Motor neuron (in vitro differentiated cells): Measurements from ENCODE around the gene EVI2B. TPM values are rescaled to one million over a fixed set of nuclear protein-coding genes. Genes with fewer than 3 reads are reported as not detected.
"Not testable (repeated sequence)": the region's sequence is repeated elsewhere in the genome, so short reads cannot be mapped to it uniquely, and the experiment has no call there.

Experiments
- ATAC-seq, 8 experiments: fragments of 200-7000 bp; cut with Tn5 transposase; replicated peaks in 6 of 8; 2 replicates each; pipeline ENCODE4 v1.8.0; 2021; ENCODE audit warnings: mild to moderate bottlenecking in 8 of 8, moderate library complexity in 8 of 8
- H3K27ac ChIP-seq, 2 donors: fragments of 250-450 bp; sonication (Bioruptor Pico); 2 replicates each; pipeline ENCODE4 v1.9.0; 2021; ENCODE audit warnings: antibody characterized with exemption in 2 of 2, mild to moderate bottlenecking in 2 of 2, moderate library complexity in 1 of 2
- H3K4me1 ChIP-seq, 2 donors: fragments of 250-450 bp; sonication (Bioruptor Pico); replicated peaks in 1 of 2; 2 replicates each; pipeline ENCODE4 v1.6.1; 2021; ENCODE audit warnings: antibody characterized with exemption in 2 of 2, mild to moderate bottlenecking in 2 of 2, moderate library complexity in 1 of 2
- H3K4me3 ChIP-seq, 5 donors: fragments of 250-450 bp; sonication (Bioruptor Pico); 2 replicates each; pipeline ENCODE4 v1.9.0; 2021; ENCODE audit warnings: antibody characterized with exemption in 5 of 5, mild to moderate bottlenecking in 5 of 5, moderate library complexity in 4 of 5
- WGBS, 10 experiments: fragments of 450-650 bp; shearing (Covaris generic); methylation state at CpG; one replicate each; pipeline ENCODE4 v1.0.0; 2022; 5-methylcytosine and 5-hydroxymethylcytosine counted together
- in situ Hi-C, 9 experiments: fragments of 400-800 bp; cut with MboI; loops; one replicate each; pipeline ENCODE4 v1.15.0; 2021; ENCODE audit warnings: low sequenced_read_pairs in 9 of 9, low pct_unique_long_range_greater_than_20kb in 2 of 9; ENCODE audit not compliant: unreplicated experiment in 9 of 9
- total RNA-seq, 8 experiments: library from RNA; unstranded; fragments of 300-600 nt; gene quantifications; 2 replicates each; pipeline versions ENCODE4 v1.2.3 to v1.2.4, GENCODE V29; 2022

EVI2B gene
- total RNA-seq, 8 experiments from 2014 or later = 0.38 to 11.9 (median 1.1) TPM

GRCh38 chr17:31320791-31321190 lies 6.9 kb upstream of the EVI2B start:
- Histone ChIP-seq H3K27ac (no peak overlapping the region), H3K4me1 (peaks cover 0 to 4% of the 10 kb centered on the region in 2 donors), H3K4me3 (no peak overlapping the region)
- in situ Hi-C loops = no loop called here
- ATAC-seq = no peak
- 38 to 100% (median 80%) methylated on average over 1 of the region's 1 CpG; no CpG with 5 or more reads in 1 of the 10 experiments for WGBS, 10 experiments

GRCh38 chr17:31320241-31320640 lies 6.4 kb upstream of the EVI2B start:
- WGBS, 10 experiments = 75 to 100% (median 93%) methylated on average over 1 to 2 of the region's 2 CpGs
- Histone ChIP-seq H3K4me3 (no peak overlapping the region), H3K4me1 (peaks cover 0 to 4% of the 10 kb centered on the region in 2 donors), H3K27ac (no peak overlapping the region)
- ATAC-seq = no peak
- in situ Hi-C loops = no loop called here

- ATAC-seq = peak in 2 of 8 experiments; percentile 10 to 15
- 79 to 100% (median 91%) methylated on average over 2 to 5 of the region's 5 CpGs for WGBS, 10 experiments
- Histone ChIP-seq H3K4me3 (no peak overlapping the region), H3K4me1 (peaks cover 0 to 4% of the 10 kb centered on the region in 2 donors), H3K27ac (no peak overlapping the region)
- in situ Hi-C loops = no loop called here
Measured at GRCh38 chr17:31318851-31319661, 5.2 kb upstream of the EVI2B start.

GRCh38 chr17:31318298-31318801 lies 4.5 kb upstream of the EVI2B start:
- peak in 2 of 8 experiments; percentile 80 to 81 for ATAC-seq
- peaks cover 0 to 4% of the 10 kb centered on the region in 2 donors for H3K4me1 ChIP-seq
- H3K27ac ChIP-seq = no peak overlapping the region
- 62 to 100% (median 85%) methylated on average over 1 to 8 of the region's 8 CpGs for WGBS, 10 experiments
- in situ Hi-C loops = no loop called here
- H3K4me3 ChIP-seq = no peak overlapping the region

- WGBS, 10 experiments = 69 to 100% (median 97%) methylated on average over 2 to 3 of the region's 3 CpGs
- H3K4me1 ChIP-seq = peaks cover 0 to 4% of the 10 kb centered on the region in 2 donors
- no peak for ATAC-seq
- H3K27ac ChIP-seq = no peak overlapping the region
- H3K4me3 ChIP-seq = no peak overlapping the region
- in situ Hi-C loops = no loop called here
Measured at GRCh38 chr17:31314782-31315100, 887 bp upstream of the EVI2B start.

- ATAC-seq, H3K4me1 ChIP-seq, H3K4me3 ChIP-seq, in situ Hi-C loops, H3K27ac ChIP-seq: not testable (repeated sequence)
- WGBS, 10 experiments = 50 to 100% (median 83%) methylated on average over 1 to 6 of the region's 7 CpGs
Measured at GRCh38 chr17:31312223-31312622, 1.6 kb downstream of the EVI2B start.

GRCh38 chr17:31311526-31311925 lies 2.3 kb downstream of the EVI2B start:
- ATAC-seq = no peak
- H3K4me1 ChIP-seq = no peaks in the 10 kb centered on the region
- no peak overlapping the region for H3K27ac ChIP-seq
- 93 to 100% (median 100%) methylated on average over 1 to 3 of the region's 3 CpGs; no CpG with 5 or more reads in 1 of the 10 experiments for WGBS, 10 experiments
- no peak overlapping the region for H3K4me3 ChIP-seq
- in situ Hi-C loops = no loop called here

- Histone ChIP-seq H3K4me3 (no peak overlapping the region), H3K27ac (no peak overlapping the region), H3K4me1 (no peaks in the 10 kb centered on the region)
- no peak for ATAC-seq
- WGBS, 10 experiments = 74 to 100% (median 93%) methylated on average over 1 to 7 of the region's 7 CpGs
- in situ Hi-C loops = no loop called here
Measured at GRCh38 chr17:31310886-31311285, 3.0 kb downstream of the EVI2B start.

- Histone ChIP-seq H3K27ac (no peak overlapping the region), H3K4me1 (no peaks in the 10 kb centered on the region), H3K4me3 (no peak overlapping the region)
- in situ Hi-C loops = no loop called here
- no peak for ATAC-seq
- WGBS, 10 experiments = 0 to 83% (median 38%) methylated on average over 1 to 2 of the region's 2 CpGs
Measured at GRCh38 chr17:31310260-31310659, 3.6 kb downstream of the EVI2B start.

- no peak for ATAC-seq
- WGBS, 10 experiments = 70 to 100% (median 96%) methylated on average over 1 to 2 of the region's 2 CpGs; no CpG with 5 or more reads in 1 of the 10 experiments
- Histone ChIP-seq H3K27ac (no peak overlapping the region), H3K4me3 (no peak overlapping the region), H3K4me1 (no peaks in the 10 kb centered on the region)
- in situ Hi-C loops = no loop called here
Measured at GRCh38 chr17:31309556-31309955, 4.3 kb downstream of the EVI2B start.

- in situ Hi-C loops = no loop called here
- Histone ChIP-seq H3K4me3 (no peak overlapping the region), H3K27ac (no peak overlapping the region), H3K4me1 (no peaks in the 10 kb centered on the region)
- peak in 1 of 8 experiments; percentile 66 for ATAC-seq
- WGBS, 10 experiments = 25 to 92% (median 83%) methylated on average over 1 to 4 of the region's 5 CpGs
Measured at GRCh38 chr17:31308372-31309334, 5.2 kb downstream of the EVI2B start.

- Histone ChIP-seq H3K4me1 (no peaks in the 10 kb centered on the region), H3K27ac (no peak overlapping the region), H3K4me3 (no peak overlapping the region)
- in situ Hi-C loops = no loop called here
- peak in 2 of 8 experiments; percentile 11 to 23 for ATAC-seq
- 57 to 100% (median 78%) methylated on average over 1 of the region's 1 CpG for WGBS, 10 experiments
Measured at GRCh38 chr17:31307640-31308039, 6.2 kb downstream of the EVI2B start.

GRCh38 chr17:31299624-31300023 lies 14.2 kb downstream of the EVI2B start:
- Histone ChIP-seq H3K4me3 (no peak overlapping the region), H3K4me1 (peaks cover 0 to 4% of the 10 kb centered on the region in 2 donors), H3K27ac (no peak overlapping the region)
- in situ Hi-C loops = no loop called here
- no peak for ATAC-seq
